Hepatocyte (in vitro differentiated cells): ENCODE data around the gene ADAMTS12.

Source experiments
- CTCF ChIP-seq: fragments of 200-600 bp; sonication (generic); IDR thresholded peaks from 2 replicates; pipeline ENCODE4 v1.5.1; 2016; ENCODE audit warnings: antibody characterized with exemption, mild to moderate bottlenecking; ENCODE audit not compliant: poor library complexity
- EZH2phosphoT487 ChIP-seq: fragments of 200-600 bp; sonication (generic); IDR thresholded peaks from one replicate; pipeline ENCODE4 v1.6.1; 2018; ENCODE audit warnings: antibody characterized with exemption, mild to moderate bottlenecking, low read depth, moderate library complexity; ENCODE audit not compliant: unreplicated experiment, severe bottlenecking

- TF ChIP-seq CTCF: no peak
- no peak for TF ChIP-seq EZH2phosphoT487
Measured at GRCh38 chr5:33937707-33938506, 46.1 kb upstream of the ADAMTS12 start.
